Forelimb muscle (tissue), 1 donor: Measurements from ENCODE around the gene ABCD1. TPM values are rescaled to one million over a fixed set of nuclear protein-coding genes. Genes with fewer than 3 reads are reported as not detected.

Experiments
- DNase-seq: peaks from one replicate; pipeline ENCODE4 v3.0.0-alpha.2; 2013; ENCODE audit warnings: low read depth
- polyA plus RNA-seq: library from polyadenylated mRNA; unstranded; fragments of 120-200 nt; gene quantifications from one replicate; pipeline ENCODE4 v1.2.1, GENCODE V29; 2013; ENCODE audit not compliant: insufficient read length

The ABCD1 gene
- polyA plus RNA-seq, 1 donor: 10.3 TPM

DNA sequence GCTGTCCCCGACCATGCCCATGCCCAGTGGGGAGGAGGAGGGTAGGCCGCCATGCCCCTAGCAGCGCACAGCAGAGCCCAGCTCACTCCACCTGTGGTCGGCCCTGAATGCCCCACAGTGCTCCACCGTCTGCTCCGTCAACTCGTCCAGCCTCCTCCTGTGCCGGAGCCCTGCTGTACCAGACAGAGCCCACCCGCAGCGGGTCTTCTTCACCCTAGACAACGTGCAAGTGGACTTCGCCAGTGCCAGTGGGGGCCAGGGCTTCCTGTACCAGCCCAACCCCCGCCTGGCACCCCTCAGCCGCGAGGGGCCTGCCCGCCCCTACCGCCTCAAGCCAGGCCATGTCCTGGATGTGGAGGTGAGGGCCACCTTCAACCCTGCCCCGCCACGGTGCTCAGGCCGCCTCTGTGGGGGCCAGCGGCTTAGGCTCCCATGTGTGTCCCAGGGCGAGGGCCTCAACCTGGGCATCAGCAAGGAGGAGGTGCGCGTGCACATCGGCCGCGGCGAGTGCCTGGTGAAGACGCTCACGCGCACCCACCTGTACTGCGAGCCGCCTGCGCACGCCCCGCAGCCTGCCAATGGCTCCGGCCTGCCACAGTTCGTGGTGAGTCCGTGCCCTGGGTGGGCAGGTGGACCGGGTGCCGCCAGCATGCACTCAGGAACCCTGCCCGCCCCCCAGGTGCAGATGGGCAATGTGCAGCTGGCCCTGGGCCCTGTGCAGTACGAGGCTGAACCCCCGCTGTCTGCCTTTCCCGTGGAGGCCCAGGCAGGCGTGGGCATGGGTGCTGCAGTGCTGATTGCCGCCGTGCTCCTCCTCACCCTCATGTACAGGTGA is 49.3 kb downstream of the ABCD1 start:
- DNase-seq: no peak

DNA sequence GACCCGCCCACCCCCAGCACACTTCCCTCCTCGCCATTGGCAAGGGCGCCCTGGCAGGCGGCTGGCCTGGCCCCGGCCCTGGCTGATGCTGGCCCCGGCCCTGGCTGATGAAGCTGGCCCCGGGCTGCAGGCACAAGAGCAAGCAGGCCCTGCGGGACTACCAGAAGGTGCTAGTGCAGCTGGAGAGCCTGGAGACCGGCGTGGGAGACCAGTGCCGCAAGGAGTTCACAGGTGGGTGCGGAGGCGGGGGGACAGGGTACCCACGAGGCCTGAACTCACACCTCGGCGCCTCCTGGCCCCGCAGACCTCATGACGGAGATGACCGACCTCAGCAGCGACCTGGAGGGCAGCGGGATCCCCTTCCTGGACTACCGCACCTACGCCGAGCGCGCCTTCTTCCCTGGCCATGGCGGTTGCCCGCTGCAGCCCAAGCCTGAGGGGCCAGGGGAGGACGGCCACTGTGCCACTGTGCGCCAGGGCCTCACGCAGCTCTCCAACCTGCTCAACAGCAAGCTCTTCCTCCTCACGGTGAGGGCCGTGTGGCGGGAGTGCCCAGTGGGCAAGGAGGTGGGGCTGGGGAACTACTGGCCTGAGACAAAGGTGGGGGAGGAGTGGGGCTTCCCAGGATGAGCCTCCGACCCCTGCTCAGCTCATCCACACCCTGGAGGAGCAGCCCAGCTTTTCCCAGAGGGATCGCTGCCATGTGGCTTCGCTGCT is 50.1 kb downstream of the ABCD1 start:
- no peak for DNase-seq

DNA sequence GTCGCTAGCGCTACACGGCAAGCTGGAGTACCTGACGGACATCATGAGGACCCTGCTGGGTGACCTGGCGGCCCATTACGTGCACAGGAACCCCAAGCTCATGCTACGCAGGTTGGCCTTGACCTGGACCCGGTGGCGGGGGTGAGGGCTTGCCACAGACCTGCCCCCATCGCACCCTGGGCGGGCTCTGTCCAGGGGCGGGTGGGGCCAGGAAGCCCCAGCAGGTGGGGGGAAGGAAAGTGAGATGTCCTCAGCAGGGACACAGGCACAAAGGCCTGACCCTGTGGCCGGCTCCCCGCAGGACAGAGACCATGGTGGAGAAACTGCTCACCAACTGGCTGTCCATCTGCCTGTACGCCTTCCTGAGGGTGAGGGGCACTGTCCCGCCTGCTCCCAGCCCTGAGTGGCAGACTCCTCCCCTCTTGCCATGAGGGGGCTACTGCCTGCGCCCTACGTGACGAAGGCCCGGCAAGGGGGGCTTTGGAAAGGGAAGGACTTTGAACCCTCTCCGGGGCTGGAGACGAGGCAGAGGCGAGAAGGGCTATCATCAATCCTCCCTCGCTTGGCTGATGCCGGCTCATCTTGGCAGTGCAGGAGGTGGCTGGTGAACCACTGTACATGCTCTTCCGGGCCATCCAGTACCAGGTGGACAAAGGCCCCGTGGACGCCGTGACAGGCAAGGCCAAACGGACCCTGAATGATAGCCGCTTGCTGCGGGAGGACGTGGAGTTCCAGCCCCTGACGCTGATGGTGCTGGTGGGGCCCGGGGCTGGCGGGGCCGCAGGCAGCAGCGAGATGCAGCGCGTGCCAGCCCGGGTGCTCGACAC is 50.9 kb downstream of the ABCD1 start:
- DNase-seq: no peak

DNA sequence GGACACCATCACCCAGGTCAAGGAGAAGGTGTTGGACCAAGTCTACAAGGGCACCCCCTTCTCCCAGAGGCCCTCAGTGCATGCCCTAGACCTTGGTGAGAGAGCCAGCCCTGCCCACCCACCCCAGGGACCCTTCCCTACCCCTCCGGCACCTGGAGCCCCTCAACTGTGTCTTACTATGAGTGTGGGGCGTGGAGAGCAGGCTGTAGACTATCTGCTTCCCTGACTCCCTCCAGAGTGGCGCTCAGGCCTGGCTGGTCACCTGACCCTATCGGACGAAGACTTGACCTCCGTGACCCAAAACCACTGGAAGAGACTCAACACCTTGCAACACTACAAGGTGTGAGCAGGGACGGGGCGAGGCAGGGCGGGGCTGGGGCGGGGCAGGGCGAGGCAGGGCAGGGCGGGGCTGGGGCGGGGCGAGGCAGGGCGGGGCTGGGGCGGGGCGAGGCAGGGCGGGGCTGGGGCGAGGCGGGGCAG is 51.5 kb downstream of the ABCD1 start:
- no peak for DNase-seq

GRCh38 chrX:153776611-153777045 is 52.0 kb downstream of the ABCD1 start:
- no peak for DNase-seq

GRCh38 chrX:153777261-153778090 is 52.8 kb downstream of the ABCD1 start:
- DNase-seq: no peak

GRCh38 chrX:153778181-153778580 is 53.5 kb downstream of the ABCD1 start:
- DNase-seq: no peak

DNA sequence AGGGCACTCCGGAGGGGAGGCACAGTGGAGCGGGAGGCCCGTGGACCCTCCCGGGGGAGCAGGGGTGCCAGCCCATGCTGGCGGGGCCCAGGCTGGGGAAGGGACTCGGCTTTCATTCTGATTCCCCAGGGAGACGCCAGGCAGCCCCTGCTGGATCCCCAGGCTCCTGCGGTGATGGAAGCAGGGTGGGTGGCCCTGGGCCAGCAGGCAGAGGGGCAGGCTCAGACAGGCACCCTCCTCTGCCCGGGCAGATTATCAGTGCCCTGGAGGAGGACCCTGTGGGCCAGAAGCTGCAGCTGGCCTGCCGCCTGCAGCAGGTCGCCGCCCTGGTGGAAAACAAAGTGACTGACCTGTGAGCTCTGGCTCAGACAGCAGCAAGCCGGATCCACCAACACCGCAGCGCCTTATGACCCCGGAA is 54.0 kb downstream of the ABCD1 start:
- DNase-seq: no peak

GRCh38 chrX:153779891-153780677 is 55.4 kb downstream of the ABCD1 start:
- DNase-seq: no peak

DNA sequence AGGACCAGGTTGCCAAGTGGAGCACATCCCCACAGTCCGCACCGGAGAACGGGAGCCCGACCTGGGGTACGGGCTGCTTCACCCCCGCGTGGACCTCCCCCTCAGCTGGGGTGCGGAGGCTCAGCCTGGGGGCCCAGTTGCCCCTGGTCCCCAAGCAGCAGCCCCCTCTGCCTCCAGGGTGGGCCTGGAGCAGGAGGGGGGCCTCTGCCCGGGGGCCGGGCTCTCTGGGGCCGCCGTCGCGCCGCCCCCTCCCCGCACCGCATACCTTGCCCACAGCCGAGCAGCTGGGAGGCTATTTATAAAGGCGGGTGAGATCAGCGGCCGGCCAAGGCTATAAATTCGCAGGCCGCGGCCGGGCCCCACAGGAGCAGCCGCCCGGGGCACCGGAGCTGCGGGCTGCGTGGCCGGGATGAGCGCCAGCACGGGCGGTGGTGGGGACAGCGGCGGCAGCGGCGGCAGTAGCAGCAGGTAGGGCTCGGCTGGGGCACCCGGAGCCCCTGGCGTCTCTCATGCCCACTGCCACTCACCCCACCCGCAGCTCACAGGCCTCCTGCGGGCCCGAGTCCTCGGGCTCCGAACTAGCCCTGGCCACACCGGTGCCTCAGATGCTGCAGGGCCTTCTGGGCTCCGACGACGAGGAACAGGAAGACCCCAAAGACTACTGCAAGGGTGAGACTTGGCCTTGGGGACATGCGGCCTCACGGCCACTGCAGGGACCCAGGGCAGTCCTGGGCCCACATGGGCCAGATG is 56.2 kb downstream of the ABCD1 start, which contains the start of gene SRPK3:
Gene SRPK3, plus strand, starts transcription at position 364 of the 750 bp plus-strand sequence. Its CDS starts 46 bp downstream, at position 410.
- no peak for DNase-seq

- DNase-seq: no peak
These were observed 56.9 kb downstream of the ABCD1 start for GRCh38 chrX:153781428-153782047.

- DNase-seq: no peak
These were observed 57.7 kb downstream of the ABCD1 start for GRCh38 chrX:153782313-153782712.

DNA sequence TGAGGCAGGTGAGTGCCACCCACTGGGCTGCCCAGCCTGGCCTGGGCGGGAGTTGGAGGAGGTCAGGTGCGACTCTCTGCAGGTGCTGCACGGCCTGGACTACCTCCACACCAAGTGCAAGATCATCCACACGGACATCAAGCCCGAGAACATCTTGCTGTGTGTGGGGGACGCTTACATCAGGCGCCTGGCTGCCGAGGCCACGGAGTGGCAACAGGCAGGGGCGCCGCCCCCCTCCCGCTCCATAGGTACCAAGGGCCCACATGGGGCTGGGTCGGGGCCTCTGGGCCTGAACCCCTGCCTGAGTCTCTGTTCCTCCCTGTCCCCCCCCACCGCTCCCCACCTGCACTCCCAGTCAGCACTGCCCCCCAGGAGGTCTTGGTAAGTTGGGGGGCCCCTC is 58.2 kb downstream of the ABCD1 start:
- no peak for DNase-seq

DNA sequence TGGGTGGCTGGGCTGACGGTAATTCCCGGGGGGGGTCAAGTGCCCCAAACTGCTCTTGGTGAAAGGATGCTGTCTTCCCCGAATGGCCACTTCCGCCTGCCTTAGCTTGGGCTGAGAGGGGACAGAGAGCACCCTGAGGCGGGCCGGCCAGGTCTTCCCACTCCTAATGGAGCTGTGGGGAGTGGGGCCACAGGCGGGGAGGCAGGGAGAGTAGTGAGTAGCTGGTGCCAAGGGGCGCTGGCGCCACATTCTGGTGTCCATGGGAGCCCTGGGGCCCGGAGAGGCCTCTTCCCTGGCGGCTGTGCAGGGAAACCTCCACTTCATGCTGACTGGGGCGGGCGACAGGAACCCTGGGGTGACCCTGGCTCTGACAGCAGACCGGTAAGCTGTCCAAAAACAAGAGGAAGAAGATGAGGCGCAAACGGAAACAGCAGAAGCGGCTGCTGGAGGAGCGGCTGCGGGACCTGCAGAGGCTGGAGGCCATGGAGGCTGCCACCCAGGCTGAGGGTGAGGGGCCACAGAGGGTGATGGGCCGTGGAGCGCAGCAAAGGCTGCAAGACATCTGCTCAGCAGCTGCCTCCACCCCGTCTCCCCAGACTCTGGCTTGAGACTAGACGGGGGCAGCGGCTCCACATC is 58.8 kb downstream of the ABCD1 start:
- no peak for DNase-seq

- no peak for DNase-seq
These were observed 59.8 kb downstream of the ABCD1 start for GRCh38 chrX:153784325-153784967.

GRCh38 chrX:153786669-153787068 is 62.0 kb downstream of the ABCD1 start:
- DNase-seq: no peak

DNA sequence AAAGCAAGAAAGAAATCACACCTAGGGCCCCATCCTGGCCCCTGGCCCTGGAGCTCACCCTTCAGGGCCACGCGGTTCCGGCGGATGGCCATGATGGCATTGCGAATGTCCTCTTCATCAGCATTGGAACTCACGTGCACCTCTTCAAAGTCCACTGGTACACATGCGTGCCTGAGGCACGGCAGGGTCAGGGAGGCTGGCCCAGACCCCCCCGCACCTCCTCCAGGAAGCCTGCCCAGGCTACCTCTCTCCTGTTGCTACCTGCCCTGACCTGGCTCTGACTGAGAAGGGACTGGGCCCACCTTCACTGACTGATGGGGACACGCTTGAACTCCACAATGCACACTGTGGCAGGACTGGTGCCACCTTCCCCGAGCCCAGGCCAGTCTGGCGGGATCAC is 65.0 kb downstream of the ABCD1 start:
- DNase-seq: no peak
